Smooth muscle cell (in vitro differentiated cells): ENCODE measurements around the gene ZNF136. TPM values are rescaled to one million over a fixed set of nuclear protein-coding genes. Genes with fewer than 3 reads are reported as not detected.

ENCODE experiments used
- DNase-seq: peaks from one replicate; lab custom pipeline; 2025; ENCODE audit not compliant: unreplicated experiment; lab: John Stamatoyannopoulos, UW
- H2AFZ ChIP-seq: fragments of 200-600 bp; sonication (generic); 2 replicates; pipeline ENCODE4 v1.6.0; 2016; ENCODE audit warnings: antibody characterized with exemption, low read depth, mild to moderate bottlenecking
- H3F3A ChIP-seq: fragments of 200-600 bp; sonication (generic); 2 replicates; pipeline ENCODE4 v1.6.0; 2017; ENCODE audit warnings: antibody characterized with exemption, low read depth
- H3K27ac ChIP-seq: fragments of 200-600 bp; sonication (generic); 2 replicates; pipeline ENCODE4 v1.5.1; 2016; ENCODE audit warnings: low read depth, mild to moderate bottlenecking
- H3K27me3 ChIP-seq: fragments of 200-600 bp; sonication (generic); 2 replicates; pipeline ENCODE4 v1.6.1; 2016; ENCODE audit warnings: low read depth, mild to moderate bottlenecking
- H3K36me3 ChIP-seq: fragments of 200-600 bp; sonication (generic); 2 replicates; pipeline ENCODE4 v1.5.1; 2016; ENCODE audit warnings: low read depth
- H3K4me1 ChIP-seq: fragments of 200-600 bp; sonication (generic); 2 replicates; pipeline ENCODE4 v1.5.1; 2016; ENCODE audit warnings: low read depth
- H3K4me2 ChIP-seq: fragments of 200-600 bp; sonication (generic); 2 replicates; pipeline ENCODE4 v1.6.0; 2016; ENCODE audit warnings: mild to moderate bottlenecking
- H3K4me3 ChIP-seq: fragments of 200-600 bp; sonication (generic); 2 replicates; pipeline ENCODE4 v1.5.1; 2016; ENCODE audit warnings: mild to moderate bottlenecking
- H3K79me2 ChIP-seq: fragments of 200-600 bp; sonication (generic); 2 replicates; pipeline ENCODE4 v1.6.0; 2016; ENCODE audit warnings: low read depth, mild to moderate bottlenecking
- H3K9ac ChIP-seq: fragments of 200-600 bp; sonication (generic); 2 replicates; pipeline ENCODE4 v1.6.0; 2016; ENCODE audit warnings: low read depth
- H3K9me3 ChIP-seq: fragments of 200-600 bp; sonication (generic); replicated peaks from 2 replicates; pipeline ENCODE4 v1.5.1; 2016; ENCODE audit warnings: low read depth
- H4K20me1 ChIP-seq: fragments of 200-600 bp; sonication (generic); 2 replicates; pipeline ENCODE4 v1.6.0; 2016; ENCODE audit warnings: low read depth
- CTCF ChIP-seq: fragments of 200-600 bp; sonication (generic); IDR thresholded peaks from 2 replicates; pipeline ENCODE4 v1.5.1; 2017; ENCODE audit warnings: borderline replicate concordance, mild to moderate bottlenecking, antibody characterized with exemption; ENCODE audit not compliant: insufficient read depth, poor library complexity, severe bottlenecking
- WGBS: methylation state at CpG from one replicate; pipeline ENCODE4 v1.1.7; 2016; ENCODE audit warnings: low lambda C conversion rate; 5-methylcytosine and 5-hydroxymethylcytosine counted together
- polyA plus RNA-seq: library from polyadenylated mRNA; unstranded; fragments of >200 nt; fragmentation: Nextera tagmentation; extraction: Ambion mirVana; gene quantifications from 2 replicates; pipeline ENCODE4 v1.2.1, GENCODE V29; 2016
- total RNA-seq: library from RNA; depleted of rRNA; stranded (reverse); fragments of >200 nt; gene quantifications from 2 replicates; pipeline ENCODE4 v1.2.3, GENCODE V29; 2014

ZNF136 gene
- total and polyA plus RNA-seq, 2 experiments from 2014 or later, result 5.1 to 5.7 TPM

GRCh38 chr19:12126707-12127106 is 36.2 kb upstream of the ZNF136 start:
- 37% methylated on average over 2 of the region's 2 CpGs for WGBS
- Histone ChIP-seq H4K20me1 (no peaks in the 10 kb centered on the region), H3K9me3 (peaks cover 2% of the 10 kb centered on the region), H2AFZ (no peak overlapping the region), H3K4me2 (no peak overlapping the region), H3F3A (no peaks in the 10 kb centered on the region), H3K79me2 (no peaks in the 10 kb centered on the region), H3K27ac (no peak overlapping the region), H3K9ac (no peak overlapping the region), H3K4me1 (no peaks in the 10 kb centered on the region), H3K27me3 (no peaks in the 10 kb centered on the region), H3K4me3 (no peak overlapping the region), H3K36me3 (peaks cover 6% of the 10 kb centered on the region)
- DNase-seq, result no peak
- TF ChIP-seq CTCF, result peak; percentile 35

DNA sequence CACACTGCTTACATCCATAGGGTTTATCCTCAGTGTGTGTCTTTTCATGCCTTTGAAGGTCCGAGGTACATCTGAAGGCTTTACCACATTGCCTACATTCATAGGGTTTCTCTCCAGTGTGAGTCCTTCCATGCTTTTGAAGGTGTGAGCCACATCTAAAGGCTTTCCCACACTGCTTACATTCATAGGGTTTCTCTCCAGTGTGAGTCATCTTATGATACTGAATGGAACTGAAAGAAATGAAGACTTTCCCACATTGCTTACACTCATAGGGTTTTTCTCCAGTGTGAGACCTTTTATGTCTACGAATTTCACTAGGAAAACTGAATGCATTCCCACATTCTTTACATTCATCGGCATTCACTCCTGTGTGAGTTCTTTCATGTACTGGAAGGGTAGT is 29.8 kb upstream of the ZNF136 start:
- peaks cover 37% of the 10 kb centered on the region for H3K9me3 ChIP-seq
- WGBS, result 100% methylated on average over 3 of the region's 3 CpGs

DNA sequence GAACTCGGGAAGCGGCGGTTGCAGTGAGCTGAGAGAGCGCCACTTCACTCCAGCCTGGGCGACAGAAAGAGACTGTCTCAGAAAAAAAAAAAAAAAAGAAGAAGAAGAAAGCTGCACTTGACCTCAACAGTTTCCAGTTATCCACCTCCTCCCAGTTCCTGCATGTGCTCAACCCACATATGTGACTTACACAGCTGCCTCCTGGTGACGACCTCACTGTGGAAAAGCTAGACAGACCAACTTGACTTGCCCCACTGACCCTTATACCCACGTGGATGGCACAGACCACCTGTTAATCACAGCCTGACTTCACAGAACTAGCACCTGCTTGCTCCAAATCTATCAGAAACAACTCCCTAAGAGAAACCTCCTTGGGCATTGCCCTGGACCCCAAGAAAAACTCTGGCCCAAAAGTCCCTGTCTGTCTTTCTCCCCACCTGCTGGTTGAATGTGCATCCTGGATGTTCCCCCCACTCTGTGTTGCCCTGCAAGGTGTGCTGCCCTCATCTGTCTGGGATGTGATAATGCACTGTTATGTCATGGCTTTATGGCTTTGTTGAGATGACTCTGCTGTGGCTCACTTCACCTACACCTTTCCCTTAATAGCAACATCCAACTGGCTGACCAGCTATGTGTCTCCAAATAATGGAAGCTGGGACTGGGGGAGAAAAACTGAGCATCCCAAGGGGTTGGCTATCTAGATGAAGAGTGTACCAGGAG is 25.5 kb upstream of the ZNF136 start:
- no peaks in the 10 kb centered on the region for H4K20me1 ChIP-seq
- H3K27ac ChIP-seq, result no peak overlapping the region
- TF ChIP-seq CTCF, result no peak
- peaks cover 25% of the 10 kb centered on the region for H3K79me2 ChIP-seq
- peaks cover 16% of the 10 kb centered on the region for H3K4me1 ChIP-seq
- no peaks in the 10 kb centered on the region for H3K27me3 ChIP-seq
- H3K36me3 ChIP-seq, result peaks cover 39% of the 10 kb centered on the region
- no peak for DNase-seq
- no peaks in the 10 kb centered on the region for H3F3A ChIP-seq
- peaks cover 28% of the 10 kb centered on the region for H3K9me3 ChIP-seq
- no peak overlapping the region for H3K4me2 ChIP-seq
- WGBS, result 84% methylated on average over 7 of the region's 7 CpGs
- no peak overlapping the region for H3K4me3 ChIP-seq
- no peak overlapping the region for H2AFZ ChIP-seq
- no peak overlapping the region for H3K9ac ChIP-seq

More for the DNA sequence above, 29.8 kb upstream of the ZNF136 start:
- Histone ChIP-seq H2AFZ (no peak overlapping the region), H3K36me3 (peaks cover 52% of the 10 kb centered on the region), H3K4me3 (no peak overlapping the region), H3F3A (no peaks in the 10 kb centered on the region), H3K79me2 (peaks cover 9% of the 10 kb centered on the region), H3K27ac (no peak overlapping the region), H3K4me2 (no peak overlapping the region), H4K20me1 (no peaks in the 10 kb centered on the region), H3K4me1 (no peaks in the 10 kb centered on the region), H3K27me3 (no peaks in the 10 kb centered on the region), H3K9ac (no peak overlapping the region)
- no peak for TF ChIP-seq CTCF
- no peak for DNase-seq

- no peaks in the 10 kb centered on the region for H3F3A ChIP-seq
- TF ChIP-seq CTCF, result no peak
- no peaks in the 10 kb centered on the region for H4K20me1 ChIP-seq
- H3K4me1 ChIP-seq, result peaks cover 16% of the 10 kb centered on the region
- H3K36me3 ChIP-seq, result peaks cover 20% of the 10 kb centered on the region
- peaks cover 25% of the 10 kb centered on the region for H3K79me2 ChIP-seq
- peaks cover 9% of the 10 kb centered on the region for H3K9me3 ChIP-seq
- H3K4me3 ChIP-seq, result peak overlapping the region; percentile 85
- peak overlapping the region; percentile 87 for H3K9ac ChIP-seq
- peak overlapping the region; percentile 83 for H3K27ac ChIP-seq
- no peaks in the 10 kb centered on the region for H3K27me3 ChIP-seq
- 24% methylated on average over 13 of the region's 13 CpGs for WGBS
- no peak for DNase-seq
- peak overlapping the region; percentile 80 for H3K4me2 ChIP-seq
- H2AFZ ChIP-seq, result peak overlapping the region; percentile 79
Measured at GRCh38 chr19:12139269-12139668, 23.6 kb upstream of the ZNF136 start.
